MM.1S (cell line): ENCODE results near the gene RBM43.

Experiments used
- EZH2 ChIP-seq: fragments of 300-600 bp; sonication (generic); optimal IDR thresholded peaks from 2 replicates; pipeline ENCODE3; 2017; ENCODE audit warnings: low read depth, mild to moderate bottlenecking, antibody characterized with exemption, low read length, mixed read lengths
- EZH2phosphoT487 ChIP-seq: fragments of 300-600 bp; sonication (generic); IDR thresholded peaks from 2 replicates; pipeline ENCODE4 v1.6.1; 2018; ENCODE audit warnings: antibody characterized with exemption, low read length
- TF ChIP-seq, protein P1 (sequence below): fragments of 300-600 bp; sonication (generic); IDR thresholded peaks from 2 replicates; pipeline ENCODE4 v1.5.1; 2016; ENCODE audit warnings: antibody characterized with exemption, low read length, mixed read lengths

DNA sequence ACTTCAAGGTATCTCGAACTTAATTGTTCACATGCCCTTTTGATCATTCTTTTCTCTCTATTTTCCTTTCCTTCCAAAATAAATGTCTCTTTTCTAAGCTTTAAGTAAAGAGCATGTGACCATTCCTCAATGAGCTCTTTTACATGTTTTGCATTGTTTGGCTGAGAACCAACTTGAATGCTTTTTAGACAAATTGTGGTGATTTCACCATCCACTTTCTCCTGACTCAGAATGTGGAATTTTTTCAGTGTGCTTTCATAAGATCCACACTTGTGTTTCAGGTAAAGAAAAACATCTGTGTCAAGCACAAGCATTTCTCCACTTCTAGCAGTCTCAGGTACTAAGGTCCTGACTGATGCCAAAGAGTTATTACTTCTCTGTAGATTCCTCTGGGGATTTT lies 10.7 kb downstream of the RBM43 start:
- TF ChIP-seq EZH2 (no peak), EZH2phosphoT487 (no peak)
- TF ChIP-seq, protein P1, sequence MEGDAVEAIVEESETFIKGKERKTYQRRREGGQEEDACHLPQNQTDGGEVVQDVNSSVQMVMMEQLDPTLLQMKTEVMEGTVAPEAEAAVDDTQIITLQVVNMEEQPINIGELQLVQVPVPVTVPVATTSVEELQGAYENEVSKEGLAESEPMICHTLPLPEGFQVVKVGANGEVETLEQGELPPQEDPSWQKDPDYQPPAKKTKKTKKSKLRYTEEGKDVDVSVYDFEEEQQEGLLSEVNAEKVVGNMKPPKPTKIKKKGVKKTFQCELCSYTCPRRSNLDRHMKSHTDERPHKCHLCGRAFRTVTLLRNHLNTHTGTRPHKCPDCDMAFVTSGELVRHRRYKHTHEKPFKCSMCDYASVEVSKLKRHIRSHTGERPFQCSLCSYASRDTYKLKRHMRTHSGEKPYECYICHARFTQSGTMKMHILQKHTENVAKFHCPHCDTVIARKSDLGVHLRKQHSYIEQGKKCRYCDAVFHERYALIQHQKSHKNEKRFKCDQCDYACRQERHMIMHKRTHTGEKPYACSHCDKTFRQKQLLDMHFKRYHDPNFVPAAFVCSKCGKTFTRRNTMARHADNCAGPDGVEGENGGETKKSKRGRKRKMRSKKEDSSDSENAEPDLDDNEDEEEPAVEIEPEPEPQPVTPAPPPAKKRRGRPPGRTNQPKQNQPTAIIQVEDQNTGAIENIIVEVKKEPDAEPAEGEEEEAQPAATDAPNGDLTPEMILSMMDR = no peak
